ENCODE data around the gene IGFBP6.

GRCh38 chr12:53094394-53094787, 3.1 kb upstream of the IGFBP6 start:
- TF ChIP-seq CTCF (IDR thresholded peaks at IDR 0.05): no peak
- no peak for TF ChIP-seq CHD2 (IDR thresholded peaks at IDR 0.05; ENCODE audit: low read length, partially characterized antibody)
- no peak for TF ChIP-seq HOXA7 (CRISPR knock-in tag; IDR thresholded peaks at IDR 0.05)
- TF ChIP-seq SREBF2 (IDR thresholded peaks at IDR 0.05): no peak
- no peak for TF ChIP-seq RAD21 (conservative IDR thresholded peaks at IDR 0.05 in 1 of 2, IDR thresholded peaks at IDR 0.05 in 1 of 2)
- no peak for TF ChIP-seq EP300 (IDR thresholded peaks at IDR 0.05)
- TF ChIP-seq MAZ (IDR thresholded peaks at IDR 0.05; ENCODE audit: borderline replicate concordance, low read depth, low read length): no peak

Measured in A549 (cell line).